K562 (cell line): Measurements from ENCODE around the gene ZNF197.
"Not testable (repeated sequence)": the region's sequence is repeated elsewhere in the genome, so short reads cannot be mapped to it uniquely, and the experiment has no call there.

Experiments
- CTCF ChIP-seq, 3 experiments: IDR thresholded peaks in 2 of 3; conservative IDR thresholded peaks in 1 of 3; 2 replicates each; pipeline ENCODE4 v1.5.1; 2011 to 2012; ENCODE audit warnings: low read length in 3 of 3, mild to moderate bottlenecking in 3 of 3, control low read depth in 2 of 3, improper control_type of control experiment in 1 of 3, inconsistent platforms in 1 of 3, low read depth in 1 of 3, mixed read lengths in 1 of 3, moderate library complexity in 1 of 3; ENCODE audit not compliant: insufficient read depth in 2 of 3
- E2F8 ChIP-seq: fragments of 450-650 bp; IDR thresholded peaks from 2 replicates; pipeline ENCODE4 v1.7.1; 2018; ENCODE audit warnings: mild to moderate bottlenecking, low read depth; ENCODE audit not compliant: partially characterized antibody
- EP300 ChIP-seq: IDR thresholded peaks from 2 replicates; pipeline ENCODE4 v1.6.1; 2012; ENCODE audit warnings: low read length, improper control_type of control experiment
- GATA2 ChIP-seq: sonication (generic); formaldehyde crosslinking; IDR thresholded peaks from 2 replicates; pipeline ENCODE4 v1.4.0; 2020; ENCODE audit warnings: mild to moderate bottlenecking, missing genetic modification reagents
- POLR2AphosphoS5 ChIP-seq: IDR thresholded peaks from 2 replicates; pipeline ENCODE4 v1.6.1; 2011; ENCODE audit warnings: mild to moderate bottlenecking, low read depth, low read length, moderate library complexity; ENCODE audit not compliant: control insufficient read depth, insufficient read depth
- RAD21 ChIP-seq, 2 experiments: fragments of 250-450 bp in 1 of 2; fragments of 450-650 bp in 1 of 2; sonication (Bioruptor Pico) in 1 of 2; formaldehyde crosslinking in 1 of 2; IDR thresholded peaks in 1 of 2; conservative IDR thresholded peaks in 1 of 2; 2 replicates each; pipeline versions ENCODE4 v1.4.0 to v1.8.0; 2020 to 2022; ENCODE audit warnings: mild to moderate bottlenecking in 2 of 2, moderate library complexity in 1 of 2
- SMARCA5 ChIP-seq: fragments of 450-650 bp; IDR thresholded peaks from 2 replicates; pipeline ENCODE4 v1.6.1; 2016
- TAF1 ChIP-seq: IDR thresholded peaks from 2 replicates; pipeline ENCODE4 v1.6.1; 2011; ENCODE audit warnings: mild to moderate bottlenecking, low read length, moderate library complexity; ENCODE audit not compliant: insufficient read depth, control insufficient read depth, severe bottlenecking; ENCODE audit errors: extremely low read depth
- UBTF ChIP-seq, 2 experiments: IDR thresholded peaks; 2 replicates each; pipeline ENCODE4 v1.6.1; 2012; ENCODE audit warnings: improper control_type of control experiment in 2 of 2, low read depth in 2 of 2, low read length in 2 of 2, borderline replicate concordance in 1 of 2
- ZNF445 ChIP-seq: fragments of 250-450 bp; sonication (Bioruptor Pico); IDR thresholded peaks from 2 replicates; pipeline ENCODE4 v1.4.0; 2020; ENCODE audit warnings: low read depth, mild to moderate bottlenecking, moderate library complexity

- not testable (repeated sequence) for TF ChIP-seq GATA2 (CRISPR knock-in tag); CTCF (IDR thresholded peaks at IDR 0.05 in 2 of 3, conservative IDR thresholded peaks at IDR 0.05 in 1 of 3; ENCODE audit: insufficient read depth in 2 of 3, low read depth in 1 of 3, low read length in 3 of 3); UBTF (IDR thresholded peaks at IDR 0.05; ENCODE audit: borderline replicate concordance in 1 of 2, low read depth in 2 of 2, low read length in 2 of 2); ZNF445 (CRISPR knock-in tag); TAF1; E2F8; POLR2AphosphoS5; RAD21 (CRISPR knock-in tag; conservative IDR thresholded peaks at IDR 0.05 in 1 of 2, IDR thresholded peaks at IDR 0.05 in 1 of 2); SMARCA5; EP300
These were observed 46.5 kb upstream of the ZNF197 start for GRCh38 chr3:44578316-44578715.
